NCI-H2196 (cell line): ENCODE measurements around the gene TOP3A.

Experiments used
- DNase-seq: peaks from one replicate; lab custom pipeline; 2025; ENCODE audit not compliant: unreplicated experiment; lab: John Stamatoyannopoulos, UW

The TOP3A gene

GRCh38 chr17:18235743-18236256 lies 79.0 kb downstream of the TOP3A start:
- no peak for DNase-seq

GRCh38 chr17:18234853-18235380 lies 79.9 kb downstream of the TOP3A start:
- no peak for DNase-seq

- no peak for DNase-seq
These were observed 80.8 kb downstream of the TOP3A start for GRCh38 chr17:18233803-18234518.

- no peak for DNase-seq
These were observed 83.6 kb downstream of the TOP3A start for GRCh38 chr17:18231164-18231563.

- DNase-seq, result no peak
These were observed 84.3 kb downstream of the TOP3A start for GRCh38 chr17:18230288-18231141.

- no peak for DNase-seq
These were observed 85.0 kb downstream of the TOP3A start for GRCh38 chr17:18229771-18230170.

GRCh38 chr17:18229254-18229653 lies 85.5 kb downstream of the TOP3A start:
- DNase-seq, result no peak

- no peak for DNase-seq
These were observed 86.6 kb downstream of the TOP3A start for GRCh38 chr17:18228176-18228682.

- no peak for DNase-seq
These were observed 87.2 kb downstream of the TOP3A start for GRCh38 chr17:18227635-18228034.

GRCh38 chr17:18226284-18226945 lies 88.4 kb downstream of the TOP3A start:
- DNase-seq, result no peak

GRCh38 chr17:18225642-18226283 lies 89.0 kb downstream of the TOP3A start:
- no peak for DNase-seq

- DNase-seq, result peak; percentile 84
These were observed 89.6 kb downstream of the TOP3A start, which contains the start of gene LLGL1 for GRCh38 chr17:18225121-18225641. LLGL1 (plus strand) TSS chr17:18225635; CDS start chr17:18225683, 48 bp downstream.

- DNase-seq, result no peak
These were observed 90.2 kb downstream of the TOP3A start for GRCh38 chr17:18224387-18225120.

- DNase-seq, result no peak
These were observed 90.8 kb downstream of the TOP3A start for GRCh38 chr17:18224053-18224386.
